ENCODE measurements around the gene IQCN. TPM values are rescaled to one million over a fixed set of nuclear protein-coding genes. Genes with fewer than 3 reads are reported as not detected.
"Not testable (repeated sequence)": the region's sequence is repeated elsewhere in the genome, so short reads cannot be mapped to it uniquely, and the experiment has no call there.

IQCN gene
- total RNA-seq, 1 donor from 2014 or later: 12.7 TPM

DNA sequence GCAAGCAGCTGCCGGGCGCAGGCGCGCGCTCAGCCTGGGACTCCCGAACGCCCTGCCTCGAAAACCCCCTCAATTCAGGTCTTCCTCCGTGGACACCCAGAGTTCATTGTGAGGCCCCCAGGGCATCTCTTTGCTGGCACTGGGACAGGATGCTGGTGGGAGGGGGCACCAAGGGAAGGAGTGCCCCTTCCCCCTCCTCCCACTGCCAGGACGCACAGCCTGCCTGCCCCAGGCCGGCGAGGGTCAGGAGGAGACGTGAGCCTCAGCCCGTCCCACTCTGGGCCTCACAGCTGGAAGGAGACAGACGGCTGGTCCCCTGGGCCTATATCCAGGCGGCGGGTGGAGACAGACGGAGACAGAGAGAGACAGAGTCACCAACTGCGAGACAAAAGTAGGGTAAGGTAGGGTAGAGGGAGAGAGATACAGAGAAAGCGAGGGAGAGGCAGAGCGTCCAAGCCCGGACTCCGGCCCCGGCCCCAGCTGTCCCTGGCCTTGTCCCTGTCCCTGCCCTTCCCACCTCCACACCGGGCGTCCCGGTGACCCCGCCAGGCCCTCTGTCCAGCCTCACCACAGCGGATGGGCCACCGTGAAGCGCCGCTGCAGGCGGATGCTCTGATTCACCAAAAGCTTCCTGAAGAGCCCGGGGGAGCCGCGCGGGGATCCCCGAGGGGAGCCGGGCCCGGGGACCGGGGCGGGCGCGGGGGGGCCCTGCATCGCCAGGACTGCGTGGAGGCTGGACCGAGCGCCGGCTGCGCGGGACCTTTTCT lies 48.4 kb downstream of the IQCN start, which contains the start of gene PDE4C:
Gene PDE4C, minus strand, starts transcription at position 737 of the 767 bp plus-strand sequence. Its CDS starts 23 bp downstream, at position 714.
- intact Hi-C loops (cut with DNase I): no loop called here
- DNase-seq (ENCODE audit: low spot score) (no peak), ATAC-seq (no peak)

DNA sequence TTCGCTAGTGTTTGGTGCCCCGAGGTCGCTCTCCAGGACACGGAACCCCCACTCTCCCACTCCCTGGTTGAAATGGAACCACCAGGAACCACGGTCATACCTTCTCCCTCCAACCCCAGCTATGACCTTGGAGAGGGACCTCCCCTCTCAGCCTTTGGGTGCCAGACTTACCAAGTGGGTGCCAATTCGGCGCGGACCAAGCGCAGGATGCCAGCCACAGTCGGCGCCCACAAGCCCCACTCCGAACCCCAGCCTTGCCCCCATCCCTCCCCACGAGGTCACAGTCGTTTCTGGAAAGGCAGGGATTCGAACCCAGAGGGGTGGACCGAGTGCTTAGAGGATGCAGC lies 48.9 kb downstream of the IQCN start:
- intact Hi-C loops (cut with DNase I): no loop called here
- DNase-seq (ENCODE audit: low spot score) (no peak), ATAC-seq (no peak)

DNA sequence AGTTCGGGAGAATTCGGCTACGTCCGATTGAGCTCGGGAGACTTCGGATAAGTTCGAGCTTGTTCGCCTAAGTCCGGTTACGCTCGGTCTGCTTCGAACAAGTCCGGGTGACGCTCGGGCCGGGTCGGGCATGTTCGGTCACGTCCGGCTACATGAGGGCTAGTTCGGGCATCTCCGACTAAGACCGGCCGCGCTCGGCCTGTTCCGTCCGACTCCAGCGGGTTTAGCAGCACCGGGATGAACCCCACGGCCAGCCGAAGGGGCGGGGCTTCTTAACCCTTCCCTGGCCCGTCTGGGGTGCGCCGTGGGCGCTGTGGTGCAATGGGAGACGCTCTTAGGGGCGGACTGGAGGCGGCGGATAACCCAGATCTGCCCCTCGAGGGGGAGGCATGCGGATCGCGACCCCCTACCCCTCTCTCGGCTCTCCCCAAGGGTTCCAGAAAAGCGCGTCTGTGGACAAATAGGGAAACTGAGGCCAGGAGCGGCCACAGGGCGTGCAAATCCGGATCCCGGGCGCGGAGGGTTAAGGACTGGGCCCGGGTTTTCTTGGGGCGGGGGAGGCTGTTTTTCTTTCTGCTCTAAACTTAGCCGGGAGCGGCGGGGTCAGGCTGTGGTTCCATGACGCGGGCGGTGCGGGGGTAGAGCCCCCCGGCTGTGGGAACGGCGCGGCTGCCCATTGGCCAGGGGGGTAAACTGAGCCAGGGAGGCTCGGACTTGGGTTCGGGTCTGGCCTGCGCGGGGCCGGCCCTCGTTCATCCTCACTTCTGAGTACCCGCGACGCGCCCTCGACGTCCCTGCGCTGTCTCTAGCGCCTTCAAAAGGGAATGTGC lies 49.5 kb downstream of the IQCN start:
- DNase-seq (ENCODE audit: low spot score): peak; percentile 98
- intact Hi-C loops (cut with DNase I): no loop called here
- peak; percentile 99 for ATAC-seq

DNA sequence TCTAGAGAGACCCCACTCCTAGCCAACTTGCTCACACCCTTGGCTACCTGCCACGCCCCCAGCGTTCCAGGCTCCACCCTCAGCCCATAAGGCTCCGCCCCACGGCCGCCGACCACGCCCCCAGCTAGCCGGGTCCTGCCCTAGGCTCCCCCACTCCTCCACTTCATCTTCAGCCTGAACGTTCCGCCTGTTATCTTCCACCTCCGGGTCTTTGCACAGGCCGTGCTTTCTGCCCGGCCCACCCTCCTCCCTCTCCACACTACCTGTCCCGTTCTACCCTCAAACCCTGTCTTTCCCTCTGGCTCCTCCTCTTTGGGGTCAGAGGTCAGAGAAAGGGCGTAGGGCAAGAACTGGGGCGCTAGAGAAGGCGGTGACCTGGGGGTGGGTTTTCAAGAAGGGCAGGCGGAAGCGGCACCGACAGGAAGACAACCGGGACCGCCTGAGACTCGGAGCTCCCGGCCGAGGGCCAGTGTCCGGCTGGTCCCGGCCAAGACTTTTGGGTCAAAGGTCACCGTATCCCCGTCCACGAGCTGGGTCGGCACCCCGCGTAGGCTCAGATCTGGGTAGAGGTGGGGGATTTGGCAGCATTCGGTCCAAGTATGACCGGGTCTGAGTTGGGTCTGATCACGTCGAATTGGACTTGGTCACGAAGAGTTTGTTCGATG lies 50.3 kb downstream of the IQCN start:
- ATAC-seq (peak; percentile 13), DNase-seq (ENCODE audit: low spot score) (peak; percentile 75)
- intact Hi-C loops (cut with DNase I): no loop called here

DNA sequence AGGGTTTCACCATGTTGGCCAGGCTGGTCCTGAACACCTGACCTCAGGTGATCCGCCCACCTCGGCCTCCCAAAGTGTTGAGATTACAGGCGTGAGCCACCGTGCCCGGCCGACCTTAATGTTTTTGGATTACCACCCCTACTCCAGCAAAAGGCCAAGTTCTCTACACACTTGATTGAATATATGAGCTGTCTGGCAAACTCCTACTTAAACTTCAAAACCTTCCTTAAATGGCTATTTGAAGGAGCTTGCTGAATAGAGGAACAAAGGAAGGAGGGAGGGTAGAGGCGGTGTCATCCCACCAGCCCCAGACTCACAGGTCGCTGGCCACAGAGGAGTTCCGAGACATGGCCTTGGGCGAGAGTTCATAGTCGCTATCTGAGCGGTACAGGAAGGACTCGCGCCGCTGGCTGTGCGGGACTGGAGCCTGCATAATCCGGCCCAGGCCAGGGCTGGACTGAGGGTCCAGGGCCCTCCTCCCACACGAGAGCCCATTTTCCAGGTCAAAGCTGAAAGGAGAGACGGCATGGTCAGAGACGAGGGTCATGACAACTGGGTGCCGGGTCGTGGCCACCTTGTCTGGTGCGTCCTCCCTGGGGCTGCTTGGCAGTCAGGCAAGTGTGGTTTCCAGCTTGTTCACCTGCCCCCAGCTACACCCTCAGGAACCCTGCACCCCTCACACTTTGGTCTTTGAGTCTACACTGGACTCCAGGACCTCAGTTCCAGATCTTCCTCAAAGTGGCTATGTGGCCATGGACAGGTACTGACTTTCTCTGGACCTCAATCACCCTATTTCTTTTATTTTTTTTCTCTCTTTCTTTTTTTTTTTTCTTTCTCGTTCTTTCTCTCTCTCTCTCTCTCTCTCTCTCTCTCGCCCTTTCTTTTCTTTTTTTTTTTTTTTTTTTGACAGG lies 52.2 kb downstream of the IQCN start:
- DNase-seq (ENCODE audit: low spot score): no peak
- no peak for ATAC-seq
- intact Hi-C loops (cut with DNase I): no loop called here

DNA sequence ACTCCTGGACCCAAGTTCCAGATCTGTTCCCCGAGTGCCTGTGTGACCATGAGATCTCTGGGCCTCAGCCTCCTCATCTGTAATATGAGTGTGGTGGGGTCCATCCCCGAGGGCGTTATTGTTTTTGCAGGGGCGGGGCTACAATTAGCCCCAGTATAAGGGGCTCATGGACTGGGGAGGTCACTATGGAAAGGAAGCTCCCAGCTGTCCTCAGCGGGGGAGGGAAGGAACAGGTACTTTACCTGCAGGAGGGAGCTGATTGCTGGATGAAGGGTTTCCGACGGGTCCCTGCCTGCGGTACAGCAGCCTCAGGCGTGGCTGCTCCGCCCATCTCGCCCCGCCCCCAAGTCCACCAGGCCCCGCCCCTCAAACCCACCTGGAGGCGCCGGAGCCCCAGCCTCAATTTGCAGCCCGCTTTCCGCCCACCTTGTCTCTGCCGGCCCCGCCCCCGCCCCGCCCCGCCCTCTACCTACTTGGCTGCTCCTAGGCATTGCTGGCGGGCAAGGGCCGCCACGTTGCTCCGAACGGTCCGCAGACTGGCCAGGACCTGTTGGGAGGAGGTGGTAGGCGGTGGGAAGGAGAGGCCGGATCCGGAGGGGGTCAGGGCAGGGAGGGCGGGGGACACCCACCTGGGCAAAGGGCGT lies 53.5 kb downstream of the IQCN start:
- DNase-seq (ENCODE audit: low spot score): no peak
- no peak for ATAC-seq
- intact Hi-C loops (cut with DNase I): no loop called here

DNA sequence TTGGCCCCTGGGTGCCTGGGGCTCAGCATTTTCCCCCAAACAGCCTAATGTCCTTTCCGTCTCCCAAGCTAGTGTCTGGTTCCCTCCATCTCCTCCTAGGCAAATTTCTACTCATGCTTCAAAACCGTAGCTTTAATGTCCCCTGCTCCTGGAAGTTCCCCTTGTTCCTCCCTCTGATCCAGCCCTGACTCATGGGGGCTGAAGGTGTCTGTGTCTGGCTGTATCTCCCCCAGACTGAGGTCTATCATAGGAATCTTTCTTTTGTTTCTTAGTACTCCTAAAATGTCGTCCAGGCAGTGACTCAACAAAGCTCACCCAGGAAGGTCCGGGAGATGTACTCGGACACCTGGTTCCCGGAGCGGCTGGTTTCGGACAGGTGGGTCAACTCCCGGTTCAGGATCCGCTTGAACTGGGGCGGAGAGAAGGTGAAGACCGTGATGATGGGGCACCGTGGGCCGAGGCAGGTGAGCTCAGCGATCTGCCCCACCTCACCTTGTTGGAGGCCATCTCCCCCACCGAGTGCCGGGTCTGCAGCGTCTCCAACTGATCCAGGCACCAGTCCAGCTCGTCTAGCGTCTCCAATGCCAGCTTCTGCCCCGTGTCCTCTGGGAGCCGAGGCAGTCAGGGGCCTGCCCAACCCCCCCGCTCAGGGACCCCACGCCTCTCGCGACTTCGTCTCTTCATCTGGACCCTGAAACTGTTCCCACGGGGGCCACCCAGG lies 54.2 kb downstream of the IQCN start:
- no peak for ATAC-seq
- intact Hi-C loops (cut with DNase I): no loop called here
- DNase-seq (ENCODE audit: low spot score): no peak

DNA sequence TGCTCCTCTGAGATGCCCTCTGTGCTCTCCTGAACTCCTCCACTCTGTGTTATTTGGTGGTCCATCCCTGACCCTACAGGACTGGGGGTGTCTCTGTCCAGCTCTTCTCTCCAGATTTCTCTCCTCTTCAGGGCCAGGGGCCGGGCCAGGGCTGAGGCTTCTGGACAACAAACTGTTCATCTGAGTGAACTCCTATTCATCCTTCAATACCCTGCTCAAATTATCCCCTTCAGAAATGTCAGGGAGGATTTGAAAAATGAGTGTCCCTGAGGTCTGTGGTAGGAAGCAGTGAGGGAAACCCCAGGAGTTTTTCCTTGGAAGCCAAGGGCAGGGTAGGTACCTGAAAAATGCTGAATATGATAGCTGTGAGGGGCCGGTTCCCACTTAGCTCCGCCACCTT lies 55.7 kb downstream of the IQCN start:
- intact Hi-C loops (cut with DNase I): no loop called here
- ATAC-seq (no peak), DNase-seq (ENCODE audit: low spot score) (no peak)

DNA sequence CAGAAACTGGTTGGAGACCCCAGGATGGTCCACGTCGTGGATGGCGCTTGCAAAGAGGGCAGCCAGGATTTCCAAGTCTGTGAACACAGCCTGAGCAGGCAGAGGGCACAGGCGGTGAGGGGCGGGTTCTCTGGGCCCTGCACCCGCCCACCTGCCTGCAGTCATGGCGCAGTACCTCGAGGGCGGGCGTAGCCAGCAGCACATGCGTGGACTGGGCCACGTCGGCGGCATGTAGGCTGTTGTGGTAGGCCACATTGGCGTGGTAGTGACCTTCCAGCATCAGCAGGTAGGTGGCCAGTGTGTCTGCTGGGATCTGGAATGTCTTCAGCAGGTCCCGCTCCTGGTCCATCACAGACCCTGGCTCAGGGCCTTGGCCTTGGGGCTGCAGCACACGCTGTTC lies 56.1 kb downstream of the IQCN start:
- DNase-seq (ENCODE audit: low spot score) (no peak), ATAC-seq (no peak)
- intact Hi-C loops (cut with DNase I): no loop called here

DNA sequence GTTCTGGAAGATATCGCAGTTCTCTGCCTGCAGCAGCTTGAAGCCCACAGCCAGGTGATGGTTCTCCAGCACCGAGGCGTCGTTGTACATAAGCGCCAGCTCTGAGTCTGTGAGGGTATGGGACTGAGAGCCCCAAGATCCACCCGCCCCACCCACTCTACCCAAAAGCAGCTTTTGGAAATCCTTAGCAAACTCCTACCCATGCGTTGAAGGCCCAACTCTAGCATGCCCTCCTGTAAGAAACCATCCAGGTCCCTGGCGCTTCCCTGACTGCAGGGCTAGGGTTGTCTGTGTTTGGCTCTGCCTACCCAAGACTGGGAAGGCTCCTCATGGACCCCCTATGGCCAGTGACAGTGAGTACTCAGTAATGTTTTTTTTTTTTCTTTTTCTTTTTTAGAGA lies 57.5 kb downstream of the IQCN start:
- ATAC-seq (no peak), DNase-seq (ENCODE audit: low spot score) (no peak)
- intact Hi-C loops (cut with DNase I): no loop called here

DNA sequence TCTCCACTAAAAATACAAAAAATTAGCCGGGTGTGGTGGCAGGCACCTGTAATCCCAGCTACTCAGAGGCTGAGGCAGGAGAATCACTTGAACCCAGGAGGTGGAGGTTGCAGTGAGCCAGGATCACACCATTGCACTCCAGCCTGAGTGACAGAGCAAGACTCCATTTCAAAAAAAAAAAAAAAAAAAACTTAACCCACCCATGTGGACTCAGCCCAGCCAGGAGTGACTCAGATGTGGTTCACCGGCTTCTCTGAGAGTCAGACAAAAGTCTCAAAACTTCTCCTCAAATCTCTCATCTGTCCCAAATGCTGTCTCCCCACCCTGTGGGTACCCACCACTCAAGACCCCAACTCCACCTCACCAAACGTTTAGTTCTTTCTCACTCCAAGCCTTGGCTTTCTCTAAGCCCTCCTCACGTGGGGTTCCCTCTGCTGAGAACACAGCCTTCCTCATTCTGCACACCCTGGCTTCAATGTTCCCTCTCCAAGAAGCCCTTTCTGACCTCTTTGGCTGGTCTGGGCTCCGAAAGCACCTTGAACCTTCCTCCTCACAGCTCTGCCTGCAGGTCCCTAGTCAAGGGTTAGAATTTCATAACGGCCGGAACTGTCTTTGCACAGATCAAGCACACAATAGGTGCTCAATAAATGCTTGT lies 59.3 kb downstream of the IQCN start:
- DNase-seq (ENCODE audit: low spot score) (no peak), ATAC-seq (no peak)
- intact Hi-C loops (cut with DNase I): no loop called here

DNA sequence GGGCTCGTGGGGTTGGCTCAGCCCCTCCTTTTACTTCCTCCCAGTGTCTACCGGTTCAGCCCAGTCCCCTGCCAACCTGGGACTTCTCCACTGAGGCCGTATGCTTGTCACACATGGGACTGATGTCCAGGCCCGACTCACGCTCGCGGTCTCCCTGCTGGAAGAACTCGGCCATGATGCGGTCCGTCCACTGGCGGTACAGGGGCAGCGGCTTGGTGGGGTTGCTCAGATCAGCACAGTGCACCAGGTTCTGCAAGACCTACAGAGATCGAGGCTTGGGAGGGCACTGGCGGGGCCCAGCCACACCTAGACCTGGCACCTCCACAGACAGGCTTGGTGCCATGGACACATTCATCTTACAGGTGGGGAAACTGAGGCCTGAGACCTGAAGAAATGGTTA lies 62.6 kb downstream of the IQCN start:
- intact Hi-C loops (cut with DNase I): no loop called here
- no peak for ATAC-seq
- no peak for DNase-seq (ENCODE audit: low spot score)

DNA sequence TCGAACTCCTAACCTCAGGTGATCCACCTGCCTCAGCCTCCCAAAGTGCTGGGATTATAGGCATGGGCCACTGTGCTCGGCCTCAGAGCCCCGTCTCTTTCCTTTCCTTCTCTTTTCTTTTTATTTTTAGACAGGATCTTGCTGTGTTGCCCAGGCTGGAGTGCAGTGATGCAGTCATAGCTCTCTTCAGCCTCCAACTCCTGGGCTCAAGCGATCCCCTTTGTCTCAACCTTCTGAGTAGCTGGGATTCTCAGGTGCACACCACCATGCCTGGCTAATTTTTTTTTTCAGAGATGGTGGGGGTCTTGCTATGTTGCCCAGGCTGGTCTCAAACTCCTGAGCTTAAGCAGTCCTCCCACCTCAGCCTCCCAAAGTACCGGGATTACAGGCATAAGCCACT lies 64.3 kb downstream of the IQCN start:
- DNase-seq (ENCODE audit: low spot score); intact Hi-C loops (cut with DNase I); ATAC-seq: not testable (repeated sequence)

DNA sequence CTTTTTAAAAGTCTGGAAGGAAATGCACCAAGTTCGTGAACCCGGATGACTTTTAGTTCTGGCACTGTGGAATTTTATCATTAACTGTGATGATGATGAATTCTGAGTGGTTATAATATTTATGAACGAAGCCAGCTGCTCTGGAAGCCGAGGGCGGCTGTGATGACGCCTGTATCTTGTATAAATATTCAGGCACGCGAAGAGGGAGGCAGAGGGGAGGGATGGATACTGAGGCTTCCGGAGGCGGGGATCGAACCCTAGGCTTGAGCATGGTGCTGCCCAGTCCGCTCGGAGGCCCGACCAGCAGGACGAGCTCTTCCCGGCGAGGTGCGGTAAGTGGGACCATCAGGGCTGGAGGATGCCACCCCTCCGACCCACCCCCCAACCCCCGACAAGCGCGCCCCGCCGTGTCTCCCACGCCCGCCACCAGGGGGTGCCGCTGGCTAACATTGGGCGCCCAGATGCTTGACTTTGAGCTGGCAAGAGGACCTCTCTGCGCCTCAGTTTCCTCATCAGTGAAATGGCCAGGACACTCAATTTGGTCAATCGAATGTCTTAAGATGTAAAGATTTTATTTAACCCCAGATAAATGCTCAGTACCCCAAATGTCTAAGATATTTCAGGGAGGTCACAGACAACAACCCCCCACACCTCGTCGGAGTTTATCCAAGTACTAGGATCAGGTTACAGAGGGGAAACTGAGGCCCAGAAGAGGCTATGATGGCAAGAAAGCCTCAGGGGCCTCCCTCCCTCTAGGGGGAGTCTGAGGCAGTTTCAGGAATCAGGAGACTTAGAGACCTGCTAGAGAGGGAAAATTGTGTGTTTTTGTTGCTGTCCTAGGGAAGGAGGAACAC lies 65.9 kb downstream of the IQCN start:
- no peak for ATAC-seq
- no peak for DNase-seq (ENCODE audit: low spot score)
- intact Hi-C loops (cut with DNase I): no loop called here
